ENCODE results near the gene RNF150.

GRCh38 chr4:140971077-140971792 is 162.0 kb downstream of the RNF150 start:
- TF ChIP-seq, protein P1, sequence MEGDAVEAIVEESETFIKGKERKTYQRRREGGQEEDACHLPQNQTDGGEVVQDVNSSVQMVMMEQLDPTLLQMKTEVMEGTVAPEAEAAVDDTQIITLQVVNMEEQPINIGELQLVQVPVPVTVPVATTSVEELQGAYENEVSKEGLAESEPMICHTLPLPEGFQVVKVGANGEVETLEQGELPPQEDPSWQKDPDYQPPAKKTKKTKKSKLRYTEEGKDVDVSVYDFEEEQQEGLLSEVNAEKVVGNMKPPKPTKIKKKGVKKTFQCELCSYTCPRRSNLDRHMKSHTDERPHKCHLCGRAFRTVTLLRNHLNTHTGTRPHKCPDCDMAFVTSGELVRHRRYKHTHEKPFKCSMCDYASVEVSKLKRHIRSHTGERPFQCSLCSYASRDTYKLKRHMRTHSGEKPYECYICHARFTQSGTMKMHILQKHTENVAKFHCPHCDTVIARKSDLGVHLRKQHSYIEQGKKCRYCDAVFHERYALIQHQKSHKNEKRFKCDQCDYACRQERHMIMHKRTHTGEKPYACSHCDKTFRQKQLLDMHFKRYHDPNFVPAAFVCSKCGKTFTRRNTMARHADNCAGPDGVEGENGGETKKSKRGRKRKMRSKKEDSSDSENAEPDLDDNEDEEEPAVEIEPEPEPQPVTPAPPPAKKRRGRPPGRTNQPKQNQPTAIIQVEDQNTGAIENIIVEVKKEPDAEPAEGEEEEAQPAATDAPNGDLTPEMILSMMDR (IDR thresholded peaks at IDR 0.05) = no peak
- no peak for TF ChIP-seq POLR2A (IDR thresholded peaks at IDR 0.05)
- TF ChIP-seq POLR2AphosphoS5 (IDR thresholded peaks at IDR 0.05) = no peak

All from sigmoid colon (tissue), 4 donors.